ENCODE measurements around the gene OR6Y1.

The OR6Y1 gene

DNA sequence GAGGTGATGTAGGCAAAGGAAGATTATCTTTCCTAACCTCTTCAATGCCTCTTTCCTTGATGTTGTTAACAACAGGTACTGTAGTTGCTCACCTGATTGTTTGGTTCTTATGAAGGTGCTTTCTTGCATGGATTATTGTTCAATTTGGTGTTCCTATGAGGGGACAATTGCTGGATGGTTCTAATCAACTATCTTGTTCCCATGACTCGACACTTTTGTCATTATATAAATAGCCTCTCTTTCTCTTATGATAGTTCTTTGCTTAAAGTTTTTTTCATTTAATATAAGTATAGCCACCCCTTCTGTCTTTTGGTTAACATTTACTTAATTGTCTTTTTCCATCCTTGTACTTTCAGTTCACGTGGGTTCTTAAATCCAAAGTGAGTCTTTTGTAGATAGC, 46.7 kb downstream of the OR6Y1 start:
- TF ChIP-seq, protein P1, sequence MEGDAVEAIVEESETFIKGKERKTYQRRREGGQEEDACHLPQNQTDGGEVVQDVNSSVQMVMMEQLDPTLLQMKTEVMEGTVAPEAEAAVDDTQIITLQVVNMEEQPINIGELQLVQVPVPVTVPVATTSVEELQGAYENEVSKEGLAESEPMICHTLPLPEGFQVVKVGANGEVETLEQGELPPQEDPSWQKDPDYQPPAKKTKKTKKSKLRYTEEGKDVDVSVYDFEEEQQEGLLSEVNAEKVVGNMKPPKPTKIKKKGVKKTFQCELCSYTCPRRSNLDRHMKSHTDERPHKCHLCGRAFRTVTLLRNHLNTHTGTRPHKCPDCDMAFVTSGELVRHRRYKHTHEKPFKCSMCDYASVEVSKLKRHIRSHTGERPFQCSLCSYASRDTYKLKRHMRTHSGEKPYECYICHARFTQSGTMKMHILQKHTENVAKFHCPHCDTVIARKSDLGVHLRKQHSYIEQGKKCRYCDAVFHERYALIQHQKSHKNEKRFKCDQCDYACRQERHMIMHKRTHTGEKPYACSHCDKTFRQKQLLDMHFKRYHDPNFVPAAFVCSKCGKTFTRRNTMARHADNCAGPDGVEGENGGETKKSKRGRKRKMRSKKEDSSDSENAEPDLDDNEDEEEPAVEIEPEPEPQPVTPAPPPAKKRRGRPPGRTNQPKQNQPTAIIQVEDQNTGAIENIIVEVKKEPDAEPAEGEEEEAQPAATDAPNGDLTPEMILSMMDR (IDR thresholded peaks at IDR 0.05; ENCODE audit: low read depth, low read length): no peak
- no peak overlapping the region for H3K4me3 ChIP-seq (ENCODE audit: low read depth, low read length)

DNA sequence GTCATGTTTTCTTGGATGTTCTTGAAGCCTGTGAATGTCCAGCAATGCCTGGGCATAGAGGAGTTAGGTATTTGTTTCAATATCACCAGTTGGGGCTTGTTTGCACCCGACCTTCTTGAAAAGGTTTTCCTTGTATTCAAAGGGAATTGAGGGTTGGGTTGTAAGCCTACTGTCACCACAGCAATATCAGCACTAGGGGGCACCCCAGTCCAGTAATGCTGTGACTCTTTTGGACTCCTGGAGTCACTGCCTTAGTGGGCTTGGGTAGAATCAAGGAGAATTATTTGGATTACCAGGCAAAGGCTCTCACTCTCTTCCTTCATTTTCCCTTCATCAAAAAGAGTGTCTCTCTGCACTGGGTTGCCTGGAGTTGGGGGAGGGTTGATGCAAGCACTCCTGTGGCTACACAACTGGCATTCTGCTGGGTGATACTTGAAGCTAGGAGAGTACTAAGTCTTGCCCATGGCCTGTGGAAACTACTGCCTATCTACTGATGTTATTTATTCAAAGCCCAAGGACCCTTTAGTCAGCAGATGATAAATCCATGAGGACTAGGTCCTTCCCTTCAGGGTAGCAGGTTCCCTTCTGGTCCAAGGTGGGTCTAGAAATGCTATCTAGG, 47.7 kb downstream of the OR6Y1 start:
- TF ChIP-seq, protein P1 (IDR thresholded peaks at IDR 0.05; ENCODE audit: low read depth, low read length): no peak

DNA sequence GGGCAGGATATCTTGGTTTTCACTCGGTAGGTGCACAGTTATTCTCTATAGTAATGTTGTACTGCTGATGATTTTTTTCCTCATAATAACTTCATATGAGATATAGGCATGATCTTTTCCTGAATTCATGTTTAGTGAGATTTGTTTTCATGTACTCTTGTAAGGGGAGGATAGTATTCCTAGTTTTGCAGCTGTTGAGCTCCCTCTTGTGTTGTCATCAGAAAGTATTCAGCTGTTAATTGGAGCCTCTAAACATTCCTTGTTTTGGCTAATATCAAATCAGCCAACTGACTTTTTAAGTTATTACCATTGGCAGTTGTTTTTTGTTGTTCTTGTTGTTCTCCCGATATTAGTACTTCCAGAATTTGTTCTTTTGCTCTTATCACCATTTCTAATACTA, 57.8 kb downstream of the OR6Y1 start:
- H3K4me3 ChIP-seq (ENCODE audit: low read depth, low read length): no peak overlapping the region
- TF ChIP-seq, protein P1 (IDR thresholded peaks at IDR 0.05; ENCODE audit: low read depth, low read length): no peak

More for the DNA sequence above, 47.7 kb downstream of the OR6Y1 start:
- H3K4me3 ChIP-seq (ENCODE audit: low read depth, low read length): no peak overlapping the region

DNA sequence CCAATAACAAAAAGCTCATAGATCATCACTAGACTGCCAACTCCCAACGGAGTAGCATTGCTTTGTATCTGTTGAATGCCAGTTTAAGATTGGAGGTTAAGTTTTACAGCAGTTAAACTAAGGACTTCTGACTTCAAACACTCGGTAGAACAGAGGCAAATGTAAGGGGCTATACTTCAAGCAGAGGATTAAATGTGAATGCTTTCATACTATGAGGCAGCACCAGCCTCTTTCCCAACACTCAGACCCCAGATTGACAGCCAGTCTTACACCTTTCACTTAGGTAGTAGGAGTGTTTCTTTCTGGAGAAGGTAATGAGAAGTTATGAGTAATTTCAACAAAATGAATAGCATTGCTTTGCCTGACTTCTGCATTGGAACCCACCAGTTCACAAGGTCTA, 59.4 kb downstream of the OR6Y1 start:
- TF ChIP-seq, protein P1 (IDR thresholded peaks at IDR 0.05; ENCODE audit: low read depth, low read length): no peak
- H3K4me3 ChIP-seq (ENCODE audit: low read depth, low read length): no peak overlapping the region
